HFFc6 (cell line): ENCODE data around the gene SQOR. TPM values are rescaled to one million over a fixed set of nuclear protein-coding genes. Genes with fewer than 3 reads are reported as not detected.

Source experiments
- DNase-seq: peaks from one replicate; pipeline ENCODE4 v3.0.0-alpha.2; 2018
- H3K27ac Mint-ChIP-seq: 2 replicates; pipeline ENCODE4 v1.8.0; 2020; ENCODE audit warnings: mild to moderate bottlenecking, mixed read lengths
- H3K27me3 Mint-ChIP-seq: 2 replicates; pipeline ENCODE4 v1.8.0; 2021; ENCODE audit warnings: mild to moderate bottlenecking, moderate library complexity, mixed read lengths; ENCODE audit not compliant: insufficient read depth
- H3K36me3 Mint-ChIP-seq: 2 replicates; pipeline ENCODE4 v1.8.0; 2021; ENCODE audit warnings: low read depth, mixed read lengths
- H3K4me1 Mint-ChIP-seq: 2 replicates; pipeline ENCODE4 v1.8.0; 2020; ENCODE audit warnings: low read depth, mixed read lengths
- H3K4me3 Mint-ChIP-seq: 2 replicates; pipeline ENCODE4 v1.8.0; 2020; ENCODE audit warnings: mild to moderate bottlenecking, moderate library complexity, mixed read lengths
- H3K9me3 Mint-ChIP-seq: 2 replicates; pipeline ENCODE4 v1.8.0; 2020; ENCODE audit warnings: mild to moderate bottlenecking, mixed read lengths
- CTCF ChIP-seq: fragments of 200-600 bp; sonication (generic); IDR thresholded peaks from 2 replicates; pipeline ENCODE4 v1.5.0; 2021; ENCODE audit warnings: antibody characterized with exemption, mild to moderate bottlenecking
- total RNA-seq, 6 experiments: library from RNA; stranded (reverse); fragmentation: NEBNext Ultra II Directional; extraction: Animal tissue kit (Norgen Biotek cat#: 25700); gene quantifications; 2 replicates in 1 of 6; 3 replicates in 5 of 6; pipeline ENCODE4 v1.2.3, GENCODE V29; 2021

The SQOR gene
- total RNA-seq, 6 experiments from 2014 or later: 25.3 to 43.2 (median 39.7) TPM

GRCh38 chr15:45662375-45662774 lies 27.5 kb downstream of the SQOR start:
- no peak overlapping the region for H3K27ac Mint-ChIP-seq
- peaks cover 19% of the 10 kb centered on the region for H3K36me3 Mint-ChIP-seq
- no peaks in the 10 kb centered on the region for H3K9me3 Mint-ChIP-seq
- no peaks in the 10 kb centered on the region for H3K27me3 Mint-ChIP-seq
- peak; percentile 23; the same call in 1 of the 2 replicates for TF ChIP-seq CTCF
- peaks cover 38% of the 10 kb centered on the region for H3K4me1 Mint-ChIP-seq
- no peak overlapping the region for H3K4me3 Mint-ChIP-seq
- no peak for DNase-seq

GRCh38 chr15:45664451-45664850 lies 29.6 kb downstream of the SQOR start:
- H3K4me1 Mint-ChIP-seq: peaks cover 38% of the 10 kb centered on the region
- DNase-seq: no peak
- H3K36me3 Mint-ChIP-seq: peaks cover 19% of the 10 kb centered on the region
- H3K9me3 Mint-ChIP-seq: no peaks in the 10 kb centered on the region
- no peak overlapping the region for H3K4me3 Mint-ChIP-seq
- TF ChIP-seq CTCF: no peak
- H3K27me3 Mint-ChIP-seq: no peaks in the 10 kb centered on the region
- H3K27ac Mint-ChIP-seq: peak overlapping the region; percentile 59; the same call in 1 of the 2 replicates

- Mint-ChIP-seq H3K9me3 (no peaks in the 10 kb centered on the region), H3K36me3 (peaks cover 23% of the 10 kb centered on the region), H3K27me3 (no peaks in the 10 kb centered on the region), H3K4me1 (peaks cover 31% of the 10 kb centered on the region), H3K27ac (no peak overlapping the region), H3K4me3 (no peak overlapping the region)
- no peak for TF ChIP-seq CTCF
- no peak for DNase-seq
Observed at GRCh38 chr15:45665261-45665660, 30.4 kb downstream of the SQOR start.

- Mint-ChIP-seq H3K4me1 (peaks cover 22% of the 10 kb centered on the region), H3K4me3 (no peak overlapping the region)
- peak; percentile 36 for TF ChIP-seq CTCF
Observed at GRCh38 chr15:45666119-45666875, 31.5 kb downstream of the SQOR start.

GRCh38 chr15:45667002-45667401 lies 32.2 kb downstream of the SQOR start:
- peaks cover 19% of the 10 kb centered on the region for H3K4me1 Mint-ChIP-seq
- no peaks in the 10 kb centered on the region for H3K27me3 Mint-ChIP-seq
- no peak for DNase-seq
- no peak for TF ChIP-seq CTCF
- H3K36me3 Mint-ChIP-seq: peaks cover 27% of the 10 kb centered on the region
- H3K27ac Mint-ChIP-seq: no peak overlapping the region
- no peaks in the 10 kb centered on the region for H3K9me3 Mint-ChIP-seq
- H3K4me3 Mint-ChIP-seq: no peak overlapping the region

More at GRCh38 chr15:45666119-45666875, 31.5 kb downstream of the SQOR start:
- Mint-ChIP-seq H3K27ac (peak overlapping the region; percentile 5; the same call in 1 of the 2 replicates), H3K9me3 (no peaks in the 10 kb centered on the region), H3K27me3 (no peaks in the 10 kb centered on the region), H3K36me3 (peaks cover 29% of the 10 kb centered on the region)
- no peak for DNase-seq
